K562 (cell line): Measurements from ENCODE around the gene FBXO46. TPM values are rescaled to one million over a fixed set of nuclear protein-coding genes. Genes with fewer than 3 reads are reported as not detected.

Experiments used
- ATAC-seq: fragments of 200-7000 bp; cut with Tn5 transposase; 3 replicates; pipeline ENCODE4 v1.9.1; 2020; ENCODE audit warnings: moderate library complexity
- BruUV-seq: library from RNA; stranded (reverse); fragments of 400-500 nt; replicated peaks from 2 replicates; lab custom pipeline; 2021; lab: Mats Ljungman, UMichigan
- CTCF ChIA-PET: fragments of 300-600 bp; formaldehyde crosslinking; extraction: SDS; loops from one replicate; lab custom pipeline; 2021; ENCODE audit warnings: low intra/inter-chr PET ratio; lab: Yijun Ruan, JAX
- POLR2A ChIA-PET: fragments of 300-600, 350-650 bp; sonication (Branson Sonifier 250); formaldehyde crosslinking; extraction: SDS; loops from one replicate; lab custom pipeline; 2021; ENCODE audit warnings: antibody characterized with exemption, inconsistent platforms; lab: Yijun Ruan, JAX
- DNase-seq, 4 experiments: peaks; one replicate each; pipeline versions ENCODE4 v3.0.0 to v3.0.0-alpha.2; 2011 to 2018; ENCODE audit warnings: low spot score in 3 of 4, mixed read lengths in 3 of 4; ENCODE audit errors: extremely low read depth in 1 of 4
- FAIRE-seq: peaks from 2 replicates; lab custom pipeline; 2011; peaks lifted over from hg19 to GRCh38; lab: Jason Lieb, UNC
- H2AFZ ChIP-seq: 2 replicates; pipeline ENCODE4 v1.6.0; 2011; ENCODE audit warnings: low read depth, low read length, control low read depth, inconsistent platforms
- H3K27ac ChIP-seq: fragments of 200-600 bp; 3 replicates; pipeline ENCODE4 v1.8.0; 2011; ENCODE audit warnings: low read depth, mild to moderate bottlenecking, control low read depth, inconsistent platforms, low read length, moderate library complexity, mixed read lengths; ENCODE audit errors: extremely low read depth
- H3K27me3 ChIP-seq, 2 experiments: fragments of 300-600 bp in 1 of 2; 2 replicates in 1 of 2; 3 replicates in 1 of 2; pipeline versions ENCODE4 v1.6.0 to v1.8.0; 2011; ENCODE audit warnings: inconsistent platforms in 2 of 2, low read length in 2 of 2, mild to moderate bottlenecking in 1 of 2, mixed read lengths in 1 of 2, moderate library complexity in 1 of 2; ENCODE audit not compliant: control insufficient read depth in 2 of 2, insufficient read depth in 2 of 2
- H3K36me3 ChIP-seq: fragments of 300-600 bp; 3 replicates; pipeline ENCODE4 v1.8.0; 2011; ENCODE audit warnings: mild to moderate bottlenecking, low read length, inconsistent platforms; ENCODE audit not compliant: control insufficient read depth, insufficient read depth
- H3K4me1 ChIP-seq, 2 experiments: fragments of 200-600 bp in 1 of 2; replicated peaks in 1 of 2; 2 replicates in 1 of 2; 3 replicates in 1 of 2; pipeline versions ENCODE4 v1.5.1 to v1.8.0; 2011; ENCODE audit warnings: inconsistent platforms in 2 of 2, low read length in 2 of 2, mild to moderate bottlenecking in 1 of 2, mixed read lengths in 1 of 2, moderate library complexity in 1 of 2; ENCODE audit not compliant: control insufficient read depth in 2 of 2, insufficient read depth in 2 of 2
- H3K4me2 ChIP-seq: 2 replicates; pipeline ENCODE4 v1.6.1; 2011; ENCODE audit warnings: low read length, control low read depth, inconsistent platforms, mixed read lengths; ENCODE audit not compliant: insufficient read depth
- H3K4me3 ChIP-seq: fragments of 200-600 bp; sonication (generic), shearing (Covaris generic); 2 replicates; pipeline ENCODE4 v1.5.1; 2016; ENCODE audit warnings: control low read depth, inconsistent platforms
- H3K79me2 ChIP-seq: fragments of 200-600 bp; 3 replicates; pipeline ENCODE4 v1.8.0; 2011; ENCODE audit warnings: low read length, inconsistent platforms; ENCODE audit not compliant: control insufficient read depth, insufficient read depth
- H3K9ac ChIP-seq, 2 experiments: 2 replicates each; pipeline versions ENCODE4 v1.6.0 to v1.6.1; 2011; ENCODE audit warnings: low read depth in 2 of 2, low read length in 2 of 2, control low read depth in 1 of 2, inconsistent platforms in 1 of 2, mild to moderate bottlenecking in 1 of 2, mixed read lengths in 1 of 2; ENCODE audit not compliant: insufficient read depth in 1 of 2
- H3K9me1 ChIP-seq: one replicate; pipeline ENCODE4 v1.6.0; 2011; ENCODE audit warnings: inconsistent platforms, mild to moderate bottlenecking, low read length, moderate library complexity; ENCODE audit not compliant: control insufficient read depth, insufficient read depth
- H3K9me3 ChIP-seq: replicated peaks from 2 replicates; pipeline ENCODE4 v1.5.1; 2011; ENCODE audit warnings: low read depth, low read length, inconsistent platforms; ENCODE audit not compliant: control insufficient read depth, insufficient read depth
- H4K20me1 ChIP-seq: replicated peaks from 2 replicates; pipeline ENCODE4 v1.6.1; 2011; ENCODE audit warnings: low read length, inconsistent platforms, mixed read lengths; ENCODE audit not compliant: control insufficient read depth, insufficient read depth
- NFE2 ChIP-seq: IDR thresholded peaks from 2 replicates; pipeline ENCODE4 v1.6.1; 2014; ENCODE audit warnings: antibody characterized with exemption, low read depth
- REST ChIP-seq, 2 experiments: fragments of 450-650 bp; formaldehyde crosslinking in 1 of 2; IDR thresholded peaks; 2 replicates each; pipeline versions ENCODE4 v1.4.0 to v1.6.1; 2014 to 2020; ENCODE audit warnings: mild to moderate bottlenecking in 2 of 2, borderline replicate concordance in 1 of 2, low read depth in 1 of 2
- WGBS: fragments of 100-300 bp; shearing (Covaris generic); methylation state at CpG from one replicate; pipeline ENCODE4 v1.1.6; 2016; ENCODE audit warnings: low coverage, mixed read lengths; ENCODE audit not compliant: insufficient coverage; ENCODE audit errors: missing lambda C conversion rate; 5-methylcytosine and 5-hydroxymethylcytosine counted together
- in situ Hi-C: fragments of 300-500 bp; cut with MboI; formaldehyde crosslinking; loops from 4 replicates; pipeline ENCODE4 v1.15.0; 2018; ENCODE audit warnings: inconsistent platforms, mixed read lengths
- intact Hi-C: fragments of 100-400 bp; cut with micrococcal nuclease; formaldehyde crosslinking; loops from 2 replicates; pipeline ENCODE4 v1.14.2; 2022
- polyA plus RNA-seq, 8 experiments: library from polyadenylated mRNA; depleted of rRNA in 4 of 8; stranded (reverse) in 5 of 8; unstranded in 3 of 8; fragments of >200 nt; fragmentation: Nextera tagmentation in 2 of 8; fragmentation: Illumina TruSeq in 1 of 8; extraction: Ambion mirVana in 2 of 8; extraction: Trizol in 1 of 8; gene quantifications; 2 replicates each; pipeline versions ENCODE4 v1.2.1 to v1.2.3, GENCODE V29; 2011 to 2014; ENCODE audit warnings: inconsistent platforms in 1 of 8, missing spikeins in 1 of 8
- total RNA-seq, 7 experiments: library from RNA; depleted of rRNA in 6 of 7; stranded (reverse); fragments of >200 nt in 6 of 7; fragmentation: Illumina TruSeq in 2 of 7; extraction: Trizol in 2 of 7; gene quantifications; 2 replicates each; pipeline versions ENCODE4 v1.2.1 to v1.2.3, GENCODE V29; 2011 to 2021; ENCODE audit warnings: low replicate concordance in 1 of 7
- TF ChIP-seq, protein P1 (sequence below): fragments of 250-450 bp; sonication (Bioruptor Pico); IDR thresholded peaks from 2 replicates; pipeline ENCODE4 v1.4.0; 2020; ENCODE audit warnings: borderline replicate concordance
- TF ChIP-seq, protein P2 (sequence below): fragments of 200-800 bp; sonication (Bioruptor generic); IDR thresholded peaks from 2 replicates; pipeline ENCODE4 v1.6.1; 2017; ENCODE audit warnings: missing genetic modification characterization, missing compliant biosample characterization

FBXO46 gene
- total and polyA plus RNA-seq, 9 of the 15 experiments (the other 6 are each of a cell fraction or from before 2014, with no cell fraction given): 1.5 to 36.1 (median 7.3) TPM

GRCh38 chr19:45701676-45702075 lies 29.0 kb downstream of the FBXO46 start (continued):
- TF ChIP-seq, protein P1, sequence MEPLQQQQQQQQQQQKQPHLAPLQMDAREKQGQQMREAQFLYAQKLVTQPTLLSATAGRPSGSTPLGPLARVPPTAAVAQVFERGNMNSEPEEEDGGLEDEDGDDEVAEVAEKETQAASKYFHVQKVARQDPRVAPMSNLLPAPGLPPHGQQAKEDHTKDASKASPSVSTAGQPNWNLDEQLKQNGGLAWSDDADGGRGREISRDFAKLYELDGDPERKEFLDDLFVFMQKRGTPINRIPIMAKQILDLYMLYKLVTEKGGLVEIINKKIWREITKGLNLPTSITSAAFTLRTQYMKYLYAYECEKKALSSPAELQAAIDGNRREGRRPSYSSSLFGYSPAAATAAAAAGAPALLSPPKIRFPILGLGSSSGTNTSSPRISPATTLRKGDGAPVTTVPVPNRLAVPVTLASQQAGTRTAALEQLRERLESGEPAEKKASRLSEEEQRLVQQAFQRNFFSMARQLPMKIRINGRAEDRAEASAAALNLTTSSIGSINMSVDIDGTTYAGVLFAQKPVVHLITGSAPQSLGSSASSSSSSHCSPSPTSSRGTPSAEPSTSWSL: no peak

DNA sequence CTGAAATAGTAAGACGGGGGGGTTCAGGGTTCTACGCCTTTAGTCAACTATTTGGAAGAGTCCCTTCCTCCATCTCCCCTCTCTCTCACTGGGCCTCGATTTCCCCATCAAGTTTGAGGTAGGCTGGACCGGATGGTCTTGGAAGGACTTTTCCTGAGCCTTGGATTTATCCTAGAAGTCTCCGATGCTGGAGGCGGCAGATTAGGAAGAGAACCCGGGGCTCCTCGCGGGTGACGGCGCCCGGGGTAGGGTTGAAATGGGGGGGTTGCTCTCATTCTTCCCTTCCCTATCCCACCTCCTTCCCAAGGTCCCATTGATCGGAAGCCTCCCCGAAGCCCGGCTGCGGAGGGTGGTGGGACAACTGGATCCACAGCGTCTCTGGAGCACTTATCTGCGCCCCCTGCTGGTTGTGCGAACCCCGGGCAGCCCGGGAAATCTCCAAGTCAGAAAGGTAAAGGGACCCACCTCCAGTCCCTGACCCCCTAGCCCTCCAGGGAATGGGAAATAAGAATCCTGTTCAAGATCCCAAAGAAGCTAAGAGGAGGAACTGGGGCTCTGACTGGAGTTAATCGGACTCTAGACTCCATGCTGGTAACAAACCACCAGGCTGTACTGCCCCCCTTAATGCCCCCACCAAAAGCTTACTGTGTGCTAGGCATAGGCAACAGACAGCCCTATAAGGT lies 37.4 kb downstream of the FBXO46 start:
- ATAC-seq: peak; percentile 48
- no TSS peak for BruUV-seq
- TF ChIP-seq, protein P2, sequence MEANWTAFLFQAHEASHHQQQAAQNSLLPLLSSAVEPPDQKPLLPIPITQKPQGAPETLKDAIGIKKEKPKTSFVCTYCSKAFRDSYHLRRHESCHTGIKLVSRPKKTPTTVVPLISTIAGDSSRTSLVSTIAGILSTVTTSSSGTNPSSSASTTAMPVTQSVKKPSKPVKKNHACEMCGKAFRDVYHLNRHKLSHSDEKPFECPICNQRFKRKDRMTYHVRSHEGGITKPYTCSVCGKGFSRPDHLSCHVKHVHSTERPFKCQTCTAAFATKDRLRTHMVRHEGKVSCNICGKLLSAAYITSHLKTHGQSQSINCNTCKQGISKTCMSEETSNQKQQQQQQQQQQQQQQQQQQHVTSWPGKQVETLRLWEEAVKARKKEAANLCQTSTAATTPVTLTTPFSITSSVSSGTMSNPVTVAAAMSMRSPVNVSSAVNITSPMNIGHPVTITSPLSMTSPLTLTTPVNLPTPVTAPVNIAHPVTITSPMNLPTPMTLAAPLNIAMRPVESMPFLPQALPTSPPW (CRISPR knock-in tag): peak; percentile 76
- TF ChIP-seq REST (IDR thresholded peaks at IDR 0.05; ENCODE audit: borderline replicate concordance): peak; percentile 37; the same call in 1 of the 2 replicates
- TF ChIP-seq REST (CRISPR knock-in tag; IDR thresholded peaks at IDR 0.05; ENCODE audit: low read depth): no peak
- TF ChIP-seq NFE2: no peak

More for the DNA sequence above, 37.4 kb downstream of the FBXO46 start:
- POLR2A ChIA-PET: interaction anchor here (0.6 to 3.2 kb wide), 11 partner anchors 10 to 171 kb away, joined by 3 to 30 read pairs (median 11); partner anchors contain the start of genes FBXO46 and SIX5
- H3K36me3 ChIP-seq: peaks cover 57% of the 10 kb centered on the region
- no peaks in the 10 kb centered on the region for H3K9me1 ChIP-seq
- peak overlapping the region; percentile 84 to 94 for H3K9ac ChIP-seq
- DNase-seq (peak; percentile 76 to 86 (median 78)), FAIRE-seq (no peak)
- H3K4me2 ChIP-seq: peak overlapping the region; percentile 97
- H3K27me3 ChIP-seq: no peaks in the 10 kb centered on the region
- peaks cover 43% of the 10 kb centered on the region for H3K79me2 ChIP-seq
- intact Hi-C loops: no loop called here
- no peaks in the 10 kb centered on the region for H3K9me3 ChIP-seq
- peak overlapping the region; percentile 78 for H3K4me3 ChIP-seq
- CTCF ChIA-PET: interaction anchor here (0.5 to 0.7 kb wide), 2 partner anchors 12 to 24 kb away, joined by 3 read pairs; no protein-coding TSS in a partner anchor
- in situ Hi-C loops: no loop called here
- peak overlapping the region; percentile 76 for H2AFZ ChIP-seq
- H3K4me1 ChIP-seq: peaks cover 13 to 17% of the 10 kb centered on the region in 2 experiments; a peak in 4 of 5 replicates
- 0% methylated on average over 21 of the region's 22 CpGs for WGBS
- 0 out of 2 replicates have a peak, but pooled peaks cover 2% of the 10 kb centered on the region for H4K20me1 ChIP-seq
- H3K27ac ChIP-seq: peak overlapping the region; percentile 91
